ENCODE measurements around the gene RELL2.

Gene RELL2

DNA sequence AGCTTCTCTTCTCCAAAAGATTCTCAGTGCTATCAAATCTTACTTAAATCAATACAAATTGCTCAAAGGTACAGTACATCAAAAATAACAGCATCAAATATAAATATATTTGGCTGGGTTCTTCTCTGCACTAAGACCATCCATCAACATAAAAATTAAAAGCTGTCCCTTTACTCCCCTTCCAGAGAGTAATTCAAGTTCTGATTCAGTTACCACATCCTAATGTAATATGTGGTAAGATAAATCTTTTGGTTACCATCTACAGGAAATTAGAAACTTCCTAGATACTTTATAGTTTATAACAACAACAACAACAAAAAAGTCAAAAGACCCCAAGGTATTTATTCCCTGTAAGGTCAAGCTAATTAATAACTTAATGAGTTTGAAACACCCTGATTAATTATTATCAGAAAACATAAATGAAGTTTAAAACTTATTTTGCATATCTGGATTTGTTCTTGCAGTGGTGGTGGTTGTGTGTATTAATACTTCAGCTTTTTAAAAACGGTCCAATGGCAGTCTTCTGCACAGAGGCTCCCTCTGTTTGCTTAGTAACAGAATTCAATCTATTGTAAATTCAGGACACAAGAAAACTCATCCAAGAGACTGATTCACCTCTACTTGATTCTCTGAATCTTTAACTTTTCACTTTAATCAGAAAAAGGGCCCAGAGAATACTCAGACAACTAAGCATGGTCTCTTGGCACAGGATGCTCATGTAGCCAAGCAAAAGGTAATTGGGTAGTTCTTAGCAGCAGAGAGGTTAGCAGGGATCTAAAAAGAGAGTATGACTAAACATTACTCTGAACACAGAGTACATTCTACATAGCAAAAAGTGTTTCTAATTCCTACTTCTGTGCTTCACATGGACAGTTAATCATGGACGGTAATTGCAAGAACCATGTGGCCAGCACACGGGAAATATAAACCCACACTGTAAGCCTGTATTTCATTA, 38.1 kb upstream of the RELL2 start:
- Mint-ChIP-seq H3K9me3 (no peaks in the 10 kb centered on the region), H3K4me3 (no peak overlapping the region), H3K27me3 (ENCODE audit: low read depth, poor library complexity) (no peaks in the 10 kb centered on the region), H3K27ac (no peak overlapping the region), H3K4me1 (no peaks in the 10 kb centered on the region), H3K36me3 (ENCODE audit: low read depth) (peaks cover 13% of the 10 kb centered on the region)
- no peak for DNase-seq
- TF ChIP-seq, protein P1, sequence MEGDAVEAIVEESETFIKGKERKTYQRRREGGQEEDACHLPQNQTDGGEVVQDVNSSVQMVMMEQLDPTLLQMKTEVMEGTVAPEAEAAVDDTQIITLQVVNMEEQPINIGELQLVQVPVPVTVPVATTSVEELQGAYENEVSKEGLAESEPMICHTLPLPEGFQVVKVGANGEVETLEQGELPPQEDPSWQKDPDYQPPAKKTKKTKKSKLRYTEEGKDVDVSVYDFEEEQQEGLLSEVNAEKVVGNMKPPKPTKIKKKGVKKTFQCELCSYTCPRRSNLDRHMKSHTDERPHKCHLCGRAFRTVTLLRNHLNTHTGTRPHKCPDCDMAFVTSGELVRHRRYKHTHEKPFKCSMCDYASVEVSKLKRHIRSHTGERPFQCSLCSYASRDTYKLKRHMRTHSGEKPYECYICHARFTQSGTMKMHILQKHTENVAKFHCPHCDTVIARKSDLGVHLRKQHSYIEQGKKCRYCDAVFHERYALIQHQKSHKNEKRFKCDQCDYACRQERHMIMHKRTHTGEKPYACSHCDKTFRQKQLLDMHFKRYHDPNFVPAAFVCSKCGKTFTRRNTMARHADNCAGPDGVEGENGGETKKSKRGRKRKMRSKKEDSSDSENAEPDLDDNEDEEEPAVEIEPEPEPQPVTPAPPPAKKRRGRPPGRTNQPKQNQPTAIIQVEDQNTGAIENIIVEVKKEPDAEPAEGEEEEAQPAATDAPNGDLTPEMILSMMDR (IDR thresholded peaks at IDR 0.05), result no peak

DNA sequence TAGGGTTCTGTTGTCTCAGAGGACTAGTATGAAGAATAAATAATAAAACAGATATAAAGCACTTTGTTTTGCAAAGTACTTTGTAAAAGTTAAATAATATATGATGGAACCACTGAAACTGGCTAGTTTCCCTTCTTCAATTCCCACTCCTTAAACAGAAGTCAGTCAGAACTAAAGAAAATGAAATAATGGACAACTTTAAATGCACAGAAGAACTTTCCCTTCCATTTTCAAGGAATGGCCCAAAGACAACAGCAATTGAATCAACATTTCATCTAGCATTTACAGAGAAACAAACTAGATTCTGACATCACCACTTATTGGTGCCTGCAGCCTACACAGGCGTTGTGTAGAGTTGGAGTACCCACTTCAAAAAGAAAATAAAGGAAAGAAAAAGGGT, 34.2 kb upstream of the RELL2 start:
- no peak overlapping the region for H3K4me3 Mint-ChIP-seq
- no peak overlapping the region for H3K27ac Mint-ChIP-seq
- H3K27me3 Mint-ChIP-seq (ENCODE audit: low read depth, poor library complexity), result no peaks in the 10 kb centered on the region
- peaks cover 6% of the 10 kb centered on the region for H3K4me1 Mint-ChIP-seq
- H3K9me3 Mint-ChIP-seq, result no peaks in the 10 kb centered on the region
- TF ChIP-seq, protein P1 (IDR thresholded peaks at IDR 0.05), result no peak
- no peaks in the 10 kb centered on the region for H3K36me3 Mint-ChIP-seq (ENCODE audit: low read depth)
- no peak for DNase-seq

DNA sequence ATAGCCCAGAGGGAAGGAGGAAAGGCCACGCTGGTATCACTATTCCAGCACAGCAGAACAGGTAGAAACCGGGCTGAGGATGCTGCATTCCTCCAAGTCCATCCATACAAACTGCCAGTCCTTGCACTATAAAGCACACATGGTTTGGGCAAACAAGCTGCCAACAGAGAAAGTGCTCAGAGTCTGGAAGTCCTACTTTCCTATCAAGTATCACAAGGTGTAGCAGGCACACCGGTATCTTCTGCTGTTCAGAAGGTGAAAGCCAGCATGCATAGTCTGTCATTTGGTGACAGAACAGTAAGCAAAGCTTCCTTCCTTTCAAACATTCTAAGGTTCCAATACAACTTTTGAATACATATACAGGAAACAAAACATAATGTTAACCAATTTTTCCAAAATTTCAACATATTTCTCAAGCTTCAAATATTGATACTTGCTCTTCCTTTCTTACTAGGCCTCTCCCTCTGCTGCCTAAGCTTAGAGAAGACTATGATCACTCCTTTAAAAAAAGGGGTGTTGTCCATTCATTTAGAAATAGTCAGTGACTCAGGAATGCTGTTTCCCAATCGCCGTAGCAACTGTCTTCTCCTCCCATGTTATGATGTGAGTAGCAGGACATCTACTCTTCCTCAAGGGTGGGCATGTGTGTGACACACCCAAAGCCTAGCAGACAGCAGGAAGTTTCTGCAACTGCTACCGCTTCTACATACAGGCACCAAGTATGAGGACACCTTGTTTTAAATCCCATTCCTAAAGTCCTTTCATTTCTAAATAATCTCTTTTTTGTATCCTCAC, 32.7 kb upstream of the RELL2 start:
- Mint-ChIP-seq H3K27me3 (ENCODE audit: low read depth, poor library complexity) (no peaks in the 10 kb centered on the region), H3K4me1 (peaks cover 6% of the 10 kb centered on the region), H3K27ac (peak overlapping the region; percentile 2), H3K9me3 (no peaks in the 10 kb centered on the region), H3K4me3 (no peak overlapping the region), H3K36me3 (ENCODE audit: low read depth) (no peaks in the 10 kb centered on the region)
- DNase-seq, result no peak
- TF ChIP-seq, protein P1 (IDR thresholded peaks at IDR 0.05), result no peak

DNA sequence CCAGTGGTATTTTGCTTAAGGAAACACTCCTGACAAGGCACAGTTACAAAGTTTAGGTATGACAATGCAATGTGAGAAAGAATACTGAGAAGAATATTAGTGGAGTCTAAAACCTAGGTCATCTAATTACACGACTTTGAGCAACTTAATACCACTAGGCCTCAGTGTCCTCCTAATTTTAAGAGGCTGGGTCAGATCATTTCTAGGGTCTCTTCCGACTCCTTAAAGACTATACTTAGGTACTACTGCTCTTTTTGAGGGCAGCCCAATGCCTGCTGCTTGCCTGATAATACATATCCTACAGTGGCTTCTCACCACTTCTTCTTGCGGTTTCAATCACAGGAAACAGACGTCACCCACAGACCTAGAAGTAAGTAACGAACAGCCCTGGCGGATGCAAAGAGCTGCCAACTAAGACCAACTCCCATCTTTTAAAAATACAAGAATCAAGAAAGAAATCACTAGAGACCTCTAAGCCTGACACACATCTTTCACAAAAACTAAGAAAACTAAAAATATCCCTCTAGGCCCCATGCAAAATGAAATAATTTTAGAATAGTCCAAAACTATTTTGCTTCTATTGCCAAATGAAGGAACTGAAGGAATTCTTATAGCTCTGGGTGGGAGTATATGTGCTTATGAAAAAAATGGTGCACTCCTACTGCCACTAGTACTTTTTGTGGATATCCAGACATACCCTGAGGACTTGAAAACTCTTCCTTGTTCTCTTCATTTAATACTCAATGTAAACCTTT, 31.1 kb upstream of the RELL2 start:
- peaks cover 7% of the 10 kb centered on the region for H3K36me3 Mint-ChIP-seq (ENCODE audit: low read depth)
- no peak for DNase-seq
- H3K4me1 Mint-ChIP-seq, result peaks cover 6% of the 10 kb centered on the region
- H3K9me3 Mint-ChIP-seq, result no peaks in the 10 kb centered on the region
- H3K27ac Mint-ChIP-seq, result peak overlapping the region; percentile 26
- no peaks in the 10 kb centered on the region for H3K27me3 Mint-ChIP-seq (ENCODE audit: low read depth, poor library complexity)
- TF ChIP-seq, protein P1 (IDR thresholded peaks at IDR 0.05), result no peak
- H3K4me3 Mint-ChIP-seq, result no peak overlapping the region

DNA sequence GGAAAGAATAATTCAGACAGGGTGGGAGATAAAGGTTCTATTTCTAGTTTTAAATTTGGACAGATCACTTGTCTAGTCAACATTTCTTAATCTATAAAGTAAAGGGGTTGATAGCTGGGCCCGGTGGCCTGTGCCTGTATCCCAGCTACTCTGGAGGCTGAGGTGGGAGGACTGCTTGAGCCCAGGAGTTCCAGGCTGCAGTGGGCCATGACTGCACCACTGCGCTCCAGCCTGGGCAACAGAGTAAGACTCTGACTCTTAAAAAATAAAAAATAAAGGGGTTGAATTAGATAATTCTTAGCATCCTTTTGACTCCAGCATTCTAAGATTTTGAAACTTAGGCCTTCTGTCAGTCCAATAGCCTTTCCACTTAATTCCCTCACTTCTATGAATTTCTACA, 28.8 kb upstream of the RELL2 start:
- peaks cover under 1% of the 10 kb centered on the region for H3K27me3 Mint-ChIP-seq (ENCODE audit: low read depth, poor library complexity)
- no peaks in the 10 kb centered on the region for H3K9me3 Mint-ChIP-seq
- DNase-seq, result no peak
- TF ChIP-seq, protein P1 (IDR thresholded peaks at IDR 0.05), result no peak
- no peak overlapping the region for H3K27ac Mint-ChIP-seq
- H3K36me3 Mint-ChIP-seq (ENCODE audit: low read depth), result peaks cover 17% of the 10 kb centered on the region
- H3K4me3 Mint-ChIP-seq, result no peak overlapping the region
- H3K4me1 Mint-ChIP-seq, result peaks cover 12% of the 10 kb centered on the region

Measured in nephron progenitor cell (in vitro differentiated cells).